ENCODE data around the gene LIF. TPM values are rescaled to one million over a fixed set of nuclear protein-coding genes. Genes with fewer than 3 reads are reported as not detected.
"Not testable (repeated sequence)": the region's sequence is repeated elsewhere in the genome, so short reads cannot be mapped to it uniquely, and the experiment has no call there.

LIF gene
- polyA plus RNA-seq, 3 donors = 0.60 to 117 (median 4.5) TPM

DNA sequence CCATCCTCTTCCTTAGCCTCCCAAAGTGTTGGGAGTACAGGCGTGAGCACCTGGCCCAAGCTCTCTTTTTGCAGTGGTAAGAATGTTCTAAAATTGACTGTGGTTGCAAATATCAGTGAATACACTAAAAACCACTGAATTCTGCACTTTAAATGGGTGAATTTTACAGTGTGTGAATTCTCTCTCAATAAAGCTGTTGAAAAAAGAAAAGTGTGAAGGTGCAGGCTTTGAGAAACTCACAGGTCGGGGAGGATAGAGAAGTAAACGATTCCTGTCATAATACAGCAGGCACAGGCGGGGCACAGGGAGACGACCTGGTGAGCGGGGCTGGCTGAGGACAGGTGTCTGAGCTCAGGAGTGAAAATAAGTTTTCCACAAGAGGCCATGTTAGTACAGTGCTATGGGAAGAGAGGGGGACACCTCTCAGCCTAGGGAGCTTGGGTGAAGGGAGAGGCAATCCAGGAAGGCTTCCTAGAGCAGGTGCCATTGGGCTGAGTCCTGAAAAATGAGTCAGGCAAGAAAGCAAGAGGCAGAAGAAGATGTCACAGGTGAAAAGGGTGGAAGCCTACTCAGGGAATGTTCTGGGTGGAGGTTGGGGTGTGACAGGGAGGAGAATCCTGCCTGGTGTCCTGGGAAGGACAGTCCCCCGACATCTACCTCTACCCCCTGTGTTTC, 26.1 kb downstream of the LIF start:
- H3K27ac ChIP-seq (ENCODE audit: low read depth, low read length) = no peak overlapping the region
- WGBS, 3 donors = 74 to 78% (median 76%) methylated on average over 7 of the region's 7 CpGs

DNA sequence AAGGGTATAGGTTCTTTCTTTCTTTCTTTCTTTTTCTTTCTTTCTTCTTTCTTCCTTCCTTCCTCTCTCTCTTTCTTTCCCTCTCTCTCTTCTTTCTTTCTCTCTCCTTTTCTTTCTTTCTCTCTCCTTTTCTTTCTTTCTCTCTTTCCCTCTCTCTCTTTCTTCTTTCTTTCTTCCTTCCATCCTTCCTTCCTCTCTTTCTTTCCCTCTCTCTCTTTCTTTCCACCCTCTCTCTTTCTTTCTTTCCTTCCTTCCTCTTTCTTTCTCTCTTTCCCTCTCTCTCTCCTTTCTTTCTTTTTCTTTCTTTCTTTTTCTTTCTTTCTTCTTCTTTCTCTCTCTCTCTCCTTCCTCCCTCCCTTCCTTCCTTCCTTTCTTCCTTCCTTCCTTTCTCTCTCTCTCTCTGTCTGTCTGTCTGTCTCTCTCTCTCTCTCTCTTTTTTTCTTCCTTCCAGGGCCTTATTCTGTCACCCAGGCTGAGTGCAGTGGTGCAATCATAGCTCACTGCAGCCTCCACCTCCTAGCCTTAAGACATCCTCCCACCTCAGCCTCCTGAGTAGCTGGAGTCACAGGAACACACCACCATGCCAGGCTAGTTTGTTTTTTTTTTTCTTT, 26.8 kb downstream of the LIF start:
- no peak overlapping the region for H3K27ac ChIP-seq (ENCODE audit: low read depth, low read length)

DNA sequence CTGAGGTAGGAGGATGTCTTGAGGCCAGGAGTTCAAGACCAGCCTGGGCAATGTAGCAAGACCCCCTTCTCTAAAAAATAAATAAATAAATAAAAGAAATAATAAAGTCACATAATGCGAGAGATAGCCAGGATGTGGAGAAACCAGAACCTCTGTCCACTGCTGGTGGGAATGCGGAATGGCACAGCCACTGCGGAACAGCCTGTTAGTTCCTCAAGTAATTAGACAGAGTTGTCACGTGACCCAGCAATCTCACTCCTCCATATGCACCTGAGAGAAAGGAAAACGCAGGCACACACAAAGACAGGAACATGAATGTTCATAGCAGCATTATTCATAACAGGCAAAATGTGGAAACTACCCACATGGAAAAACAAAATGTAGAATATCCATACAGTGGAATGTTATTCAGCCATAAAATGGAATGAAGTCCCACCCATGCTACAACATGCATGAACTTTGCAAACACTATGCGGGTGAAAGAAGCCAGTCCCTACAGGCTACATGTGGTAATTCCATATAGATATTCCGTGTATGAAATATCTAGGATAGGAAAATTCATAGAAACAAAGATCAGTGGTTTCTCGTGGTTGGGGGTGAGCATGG, 27.4 kb downstream of the LIF start:
- no peak overlapping the region for H3K27ac ChIP-seq (ENCODE audit: low read depth, low read length)
- WGBS, 3 donors = 83 to 90% (median 84%) methylated on average over 8 of the region's 8 CpGs

DNA sequence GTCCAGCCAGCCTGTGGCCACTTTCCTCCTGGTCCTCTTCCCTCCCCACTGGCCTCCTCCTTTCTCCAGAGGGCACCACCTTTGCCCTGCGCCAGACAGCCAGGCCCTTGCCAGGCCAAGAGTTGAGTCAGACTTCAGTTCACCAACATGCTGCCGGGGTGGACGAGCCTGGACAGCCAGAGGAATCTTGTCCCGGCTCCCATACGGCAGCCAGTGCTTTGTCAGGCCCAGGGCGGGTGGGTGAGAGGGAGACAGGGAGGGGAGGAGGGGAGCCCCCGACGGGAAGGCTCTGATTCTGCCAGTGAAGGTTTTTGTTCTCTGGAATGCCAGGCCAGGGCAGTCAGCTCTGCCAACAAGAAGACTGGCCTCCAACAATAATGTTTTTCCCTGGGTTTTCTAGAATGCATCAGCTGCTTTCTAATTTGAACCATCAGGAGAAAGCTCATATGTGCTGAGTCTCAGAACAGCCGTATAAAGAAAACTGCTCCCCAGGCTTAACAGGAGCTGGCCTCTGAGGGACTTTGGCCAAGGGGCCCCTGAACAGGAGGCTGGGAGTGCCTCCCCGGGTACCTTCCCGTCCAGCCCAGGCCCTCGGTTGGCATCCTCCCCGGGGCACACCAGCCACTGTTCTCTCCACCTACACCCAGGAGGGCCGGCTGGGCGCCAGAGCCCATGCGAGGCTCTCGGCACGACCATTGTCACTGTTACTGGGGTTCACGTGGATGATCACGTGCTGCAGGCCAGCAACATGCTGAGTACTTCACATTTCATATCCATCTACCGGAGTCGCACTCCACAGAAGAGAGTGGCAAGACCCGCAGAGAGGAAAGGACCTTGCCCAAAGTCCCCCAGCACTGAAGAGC, 28.6 kb downstream of the LIF start:
- H3K27ac ChIP-seq (ENCODE audit: low read depth, low read length) = no peak overlapping the region
- 83 to 85% (median 83%) methylated on average over 23 of the region's 23 CpGs for WGBS, 3 donors

DNA sequence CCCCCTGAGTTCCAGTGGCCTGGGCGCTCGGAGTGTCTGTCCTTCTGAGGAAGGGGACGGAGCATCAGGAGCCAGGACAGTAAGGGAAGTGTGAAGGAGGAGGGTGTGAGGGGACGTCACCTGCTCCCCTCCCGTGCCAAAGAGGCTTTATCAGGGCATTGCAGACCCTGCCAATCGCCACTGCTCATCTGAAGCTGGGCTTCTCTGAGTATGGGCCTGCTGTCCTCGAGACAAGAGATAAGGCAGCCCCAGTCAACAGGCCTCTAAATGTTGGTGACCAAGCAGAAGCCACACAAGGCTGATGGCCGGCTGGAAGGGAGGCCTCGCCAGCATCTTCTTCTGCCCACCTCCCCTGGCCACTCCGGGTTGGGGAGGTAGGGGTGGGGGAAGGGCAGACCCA, 29.8 kb downstream of the LIF start:
- no peak overlapping the region for H3K27ac ChIP-seq (ENCODE audit: low read depth, low read length)
- WGBS, 3 donors = 80 to 83% (median 81%) methylated on average over 10 of the region's 10 CpGs

DNA sequence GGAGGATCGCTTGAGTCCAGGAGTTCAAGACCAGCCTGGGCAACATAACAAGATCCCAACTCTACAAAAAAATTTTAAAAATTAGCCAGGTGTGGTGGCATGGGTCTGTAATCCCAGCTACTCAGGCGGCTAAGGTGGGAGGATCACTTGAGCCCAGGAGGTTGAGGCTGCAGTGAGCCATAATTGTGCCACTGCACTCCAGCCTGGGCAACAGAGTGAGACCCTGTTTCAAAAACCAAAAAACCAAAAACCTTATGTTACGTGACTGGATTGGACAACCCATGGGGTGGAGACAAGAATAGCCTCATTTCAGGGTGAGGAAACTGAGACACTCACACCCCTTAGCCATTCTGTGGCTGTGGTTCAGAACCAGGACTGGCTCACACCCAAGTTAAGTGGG, 30.3 kb downstream of the LIF start:
- H3K27ac ChIP-seq (ENCODE audit: low read depth, low read length) = not testable (repeated sequence)
- whole genome bisulfite sequencing, 3 donors = 93 to 97% (median 96%) methylated on average over 3 of the region's 3 CpGs

DNA sequence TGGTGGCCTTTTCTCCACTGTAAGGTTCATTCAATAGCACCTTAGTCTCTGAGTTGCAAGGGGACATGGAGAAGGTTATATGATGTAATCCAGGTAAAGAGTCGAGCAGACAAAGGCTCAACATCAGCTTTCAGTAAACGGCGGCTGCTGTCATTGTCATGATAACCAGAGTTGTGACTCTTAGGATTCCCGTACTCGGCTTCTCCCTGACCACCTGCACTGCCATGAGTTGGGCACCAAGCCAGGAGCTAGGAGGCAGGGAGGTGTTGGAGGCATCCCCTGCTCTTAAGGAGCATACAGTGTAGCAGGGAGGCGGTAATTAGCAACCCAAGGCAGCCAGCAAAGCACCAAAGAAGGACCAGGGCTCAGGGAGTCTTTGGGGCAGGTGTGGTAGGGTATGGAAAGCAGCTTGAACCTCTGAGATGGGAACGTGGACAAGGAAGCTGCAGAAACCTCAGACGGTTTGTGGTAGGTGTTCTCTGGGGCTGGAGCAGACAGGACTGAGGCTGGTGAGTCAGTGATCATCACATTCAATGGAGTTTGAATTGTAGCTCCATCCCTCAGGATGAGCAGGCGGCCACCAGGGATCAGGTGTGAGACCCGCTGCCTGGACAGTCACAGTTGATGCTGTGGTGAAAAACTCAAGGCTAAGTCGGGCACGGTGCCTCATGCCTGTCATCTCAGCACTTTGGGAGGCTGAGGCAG, 31.7 kb downstream of the LIF start:
- H3K27ac ChIP-seq (ENCODE audit: low read depth, low read length) = no peak overlapping the region
- 63 to 77% (median 73%) methylated on average over 12 of the region's 12 CpGs for WGBS, 3 donors

DNA sequence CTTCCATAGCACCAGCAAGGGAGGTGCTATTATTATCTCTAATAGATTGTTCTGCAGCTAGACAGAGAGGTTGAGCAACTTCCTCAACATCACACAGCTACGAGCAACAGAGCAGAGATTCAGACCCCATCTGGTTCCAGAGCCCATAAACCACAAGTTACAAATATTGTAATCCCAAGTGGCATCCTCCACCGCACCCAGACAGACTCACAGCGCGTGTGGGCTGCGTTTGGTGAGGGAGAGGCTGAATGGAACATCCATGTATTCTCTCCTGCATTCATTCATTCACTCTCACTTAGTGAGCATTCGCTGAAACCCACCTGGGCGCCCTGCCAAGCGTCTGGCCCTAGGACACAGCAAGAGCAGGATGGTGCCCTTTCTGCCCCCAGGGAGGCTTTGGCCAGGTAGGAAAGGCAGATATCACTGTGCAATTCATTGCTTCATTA, 33.5 kb downstream of the LIF start:
- no peak overlapping the region for H3K27ac ChIP-seq (ENCODE audit: low read depth, low read length)
- 48 to 72% (median 50%) methylated on average over 8 of the region's 8 CpGs for whole genome bisulfite sequencing, 3 donors

DNA sequence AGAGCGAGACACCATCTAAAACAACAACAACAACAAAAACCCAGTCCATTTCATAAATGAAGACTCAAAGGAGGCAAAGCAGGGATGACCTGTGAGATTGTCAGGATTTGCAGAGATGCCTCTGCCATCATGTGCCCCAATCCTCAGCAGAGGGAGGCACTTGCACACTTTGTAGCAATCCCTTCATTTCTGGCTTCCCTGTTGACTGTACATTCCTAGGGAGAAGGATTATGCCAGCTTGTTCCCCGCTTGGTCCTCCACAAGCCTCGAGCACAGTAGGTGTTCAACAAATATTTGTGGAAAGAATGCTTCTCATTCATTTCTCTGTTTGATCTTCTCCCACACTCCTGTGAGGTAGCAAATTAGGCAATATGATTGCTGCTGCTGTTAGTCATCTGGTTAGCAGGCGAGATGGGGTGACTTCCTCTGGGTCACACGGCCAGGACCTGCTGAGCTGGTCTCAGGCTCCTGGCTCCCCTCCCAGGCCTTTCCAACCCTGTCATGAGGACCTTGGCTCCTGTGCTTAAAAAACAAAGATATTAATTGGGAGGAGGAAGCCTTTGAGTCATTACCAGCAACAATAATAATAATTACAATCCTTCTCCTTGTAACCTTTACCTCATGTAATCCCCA, 34.1 kb downstream of the LIF start:
- WGBS, 3 donors = 40 to 48% (median 47%) methylated on average over 5 of the region's 5 CpGs
- no peak overlapping the region for H3K27ac ChIP-seq (ENCODE audit: low read depth, low read length)

DNA sequence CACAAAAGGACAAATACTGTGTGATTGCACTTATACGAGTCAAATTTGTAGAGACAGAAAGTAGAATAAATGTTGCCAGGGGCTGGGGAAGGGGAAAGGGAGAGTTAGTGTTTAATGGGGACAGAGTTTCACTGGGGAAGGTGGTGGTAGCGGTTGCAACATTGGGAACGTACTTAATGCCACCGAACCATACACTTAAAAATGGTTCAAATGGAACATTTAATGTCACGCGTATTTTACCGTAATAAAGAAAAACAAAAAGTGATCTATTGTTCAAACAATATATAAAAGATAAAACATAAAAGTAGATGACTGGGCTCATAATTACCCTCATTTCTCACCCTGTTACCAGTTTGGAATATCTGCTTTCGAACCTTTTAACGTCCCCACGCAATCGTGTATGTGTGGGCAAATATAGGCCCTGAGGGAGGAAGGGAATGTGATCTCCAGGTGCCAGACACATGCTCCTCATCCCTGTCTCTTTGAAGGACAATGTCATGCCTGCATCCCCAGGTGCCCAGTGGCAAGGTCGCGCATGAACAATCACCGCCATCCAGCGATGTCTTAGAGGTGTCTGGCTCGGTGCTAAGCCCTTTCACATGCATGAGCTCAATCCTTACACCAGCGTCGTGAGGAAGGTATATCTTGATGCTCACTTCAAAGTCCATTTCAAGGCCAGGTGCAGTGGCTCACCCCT, 35.3 kb downstream of the LIF start:
- 86 to 94% (median 92%) methylated on average over 18 of the region's 18 CpGs for WGBS, 3 donors
- no peak overlapping the region for H3K27ac ChIP-seq (ENCODE audit: low read depth, low read length)

DNA sequence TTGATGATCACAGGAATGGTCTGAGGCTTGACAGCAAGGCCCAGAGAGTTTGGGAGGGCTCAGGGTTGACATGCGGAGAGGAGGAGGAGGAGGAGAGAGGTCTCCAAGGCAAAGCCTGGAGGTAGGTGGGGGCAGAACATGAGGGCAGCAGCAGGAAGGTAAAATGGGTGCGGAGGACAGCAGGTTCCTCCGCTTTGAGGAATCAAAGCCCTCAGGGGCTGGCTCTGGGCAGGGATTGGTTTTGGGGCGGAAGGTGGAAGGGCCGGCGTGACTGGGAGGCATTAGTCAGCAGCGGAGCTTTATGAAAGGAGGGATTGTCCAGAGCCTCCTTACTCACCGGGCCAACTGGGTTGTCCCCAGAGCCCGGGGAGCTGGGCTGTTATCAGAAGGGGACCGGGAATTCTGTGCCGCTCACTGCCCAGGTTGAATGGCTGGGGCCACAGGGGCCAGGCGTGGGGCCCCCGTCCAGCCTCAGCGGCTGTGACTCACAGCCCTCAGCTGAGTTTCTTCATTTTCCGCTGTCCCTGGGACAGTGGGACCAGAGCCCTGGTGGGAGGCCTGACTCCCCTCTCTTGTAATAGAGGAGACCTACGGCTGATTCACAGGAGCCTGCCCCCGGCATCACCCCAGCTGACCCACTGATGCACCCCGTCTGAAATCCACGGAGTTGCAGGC, 36.2 kb downstream of the LIF start:
- H3K27ac ChIP-seq (ENCODE audit: low read depth, low read length) = no peak overlapping the region
- WGBS, 3 donors = 55 to 85% (median 79%) methylated on average over 19 of the region's 19 CpGs

DNA sequence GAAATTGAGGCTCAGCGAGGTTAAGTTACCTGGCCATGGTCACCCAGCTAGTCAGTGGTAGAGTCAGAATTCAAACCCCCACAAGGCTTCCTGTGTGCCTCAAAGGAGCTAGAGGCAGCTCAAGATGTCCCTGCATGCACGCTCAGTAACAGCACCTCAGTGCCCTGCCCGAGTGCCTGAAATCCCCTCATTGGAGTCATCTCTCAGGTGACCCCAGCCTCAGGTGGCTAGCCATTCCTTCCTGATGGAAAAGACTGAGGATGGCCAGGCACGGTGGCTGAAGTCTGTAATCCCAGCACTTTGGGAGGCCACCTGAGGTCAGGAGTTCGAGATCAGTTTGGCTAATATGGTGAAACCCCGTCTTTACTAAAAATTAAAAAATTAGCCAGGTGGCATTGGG, 36.9 kb downstream of the LIF start:
- WGBS, 3 donors = 91 to 97% (median 96%) methylated on average over 6 of the region's 6 CpGs
- no peak overlapping the region for H3K27ac ChIP-seq (ENCODE audit: low read depth, low read length)

DNA sequence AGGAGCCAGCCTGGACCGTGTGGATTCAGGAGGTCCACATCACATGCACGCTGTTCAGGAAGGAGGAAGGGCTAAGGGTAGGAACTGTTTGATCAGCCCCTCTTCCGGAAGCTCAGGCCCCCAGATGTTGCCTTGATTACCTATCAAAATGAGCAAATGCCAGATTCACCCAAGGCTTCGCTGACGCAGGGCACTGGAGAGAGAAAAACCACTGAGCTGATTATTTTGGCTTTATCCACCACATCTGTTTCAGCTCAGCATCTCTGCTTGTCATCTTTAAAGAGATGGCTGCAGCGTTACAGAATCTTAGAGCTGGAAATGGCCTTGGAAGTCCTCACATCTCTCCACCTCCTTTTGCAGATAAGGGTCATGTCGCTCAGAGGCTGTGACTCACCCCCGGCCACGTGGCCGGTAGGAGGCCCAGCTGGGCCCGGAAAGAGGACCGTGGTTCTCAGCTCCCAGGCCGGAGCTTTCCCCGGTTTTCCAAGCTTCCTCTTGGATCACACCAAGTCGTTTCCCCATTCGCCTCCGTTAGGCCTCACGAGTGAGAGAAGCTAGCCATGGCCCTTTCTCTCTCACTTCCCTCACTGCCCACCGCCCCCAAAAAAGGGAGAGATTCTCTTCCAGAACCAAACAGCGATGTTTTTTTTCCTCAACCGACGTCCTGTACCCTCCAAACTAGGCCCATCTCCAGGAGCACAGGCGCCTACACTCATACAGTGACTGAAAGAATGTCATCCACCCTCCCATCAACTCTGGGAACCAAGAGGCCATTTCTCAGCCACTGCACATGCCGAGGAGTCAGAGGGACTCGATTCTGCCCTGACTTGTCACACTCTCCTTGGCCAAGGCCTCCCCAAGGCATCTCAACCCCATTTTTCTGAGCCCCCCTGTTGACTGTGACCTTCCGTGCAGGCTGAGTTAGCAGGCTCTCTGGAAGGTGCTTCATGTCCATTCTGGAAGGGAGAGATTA, 37.6 kb downstream of the LIF start:
- 45 to 61% (median 52%) methylated on average over 26 of the region's 26 CpGs for WGBS, 3 donors
- H3K27ac ChIP-seq (ENCODE audit: low read depth, low read length) = peak overlapping the region; percentile 6

DNA sequence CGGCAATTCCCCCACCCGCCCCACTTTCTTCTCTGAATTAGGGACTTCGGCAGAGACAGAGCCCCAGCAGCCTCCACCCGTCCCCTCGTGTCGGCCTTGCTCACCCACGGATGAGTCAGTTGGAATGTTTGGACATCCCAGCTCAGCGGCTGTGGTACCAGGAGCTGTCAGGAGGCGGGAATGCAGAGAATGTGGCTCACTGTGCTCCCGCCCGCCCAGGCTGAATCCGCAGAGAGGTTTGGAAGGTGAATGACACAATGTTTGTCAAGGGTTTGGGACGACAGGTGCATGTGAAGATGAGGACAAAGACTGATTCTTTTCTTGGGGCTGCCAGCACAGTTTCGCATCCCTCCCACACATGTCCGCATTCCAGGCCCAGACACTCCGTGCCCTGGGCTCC, 39.6 kb downstream of the LIF start:
- 55 to 61% (median 58%) methylated on average over 16 of the region's 16 CpGs for WGBS, 3 donors
- no peak overlapping the region for H3K27ac ChIP-seq (ENCODE audit: low read depth, low read length)

DNA sequence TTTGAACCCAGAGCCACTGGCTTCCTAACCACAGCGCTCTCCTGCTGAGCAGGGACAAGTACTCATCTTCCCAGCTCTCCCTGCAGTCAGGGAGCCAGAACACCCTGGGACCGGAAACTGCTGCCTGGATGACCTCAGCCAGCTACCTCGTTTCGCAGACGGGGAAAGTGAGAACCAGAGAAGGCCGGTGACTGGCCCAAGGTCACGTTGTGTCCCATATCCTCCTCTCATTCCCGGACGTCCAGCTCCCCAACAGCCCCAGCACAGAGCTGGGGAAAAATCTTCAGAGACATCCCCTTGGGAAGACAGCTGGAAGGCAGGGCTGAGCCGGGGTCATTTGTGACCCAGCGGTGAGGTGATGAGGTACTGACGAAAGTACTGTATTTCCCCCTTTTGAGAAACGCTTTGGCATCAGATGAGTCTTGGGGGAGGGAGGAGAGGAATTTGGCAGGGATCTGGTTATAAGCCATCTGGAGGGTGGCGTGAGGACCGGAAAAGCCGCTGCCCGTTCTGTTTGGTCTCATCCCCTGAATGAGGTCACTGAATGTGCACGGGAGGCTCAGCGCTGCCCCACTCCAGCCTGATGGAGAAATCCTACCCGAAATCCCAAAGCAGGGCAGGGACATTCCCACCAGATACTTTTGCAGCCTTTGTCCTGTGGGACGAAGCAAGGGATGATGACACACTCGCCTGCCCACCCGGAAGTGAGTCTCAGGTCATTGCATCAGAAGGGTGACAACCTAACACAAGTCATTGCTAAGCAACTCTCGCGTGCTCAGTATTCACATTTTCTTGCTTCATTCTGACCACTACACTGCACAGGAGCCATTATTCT, 41.1 kb downstream of the LIF start:
- 34 to 65% (median 41%) methylated on average over 25 of the region's 25 CpGs for WGBS, 3 donors
- peak overlapping the region; percentile 63 for H3K27ac ChIP-seq (ENCODE audit: low read depth, low read length)
